ENCODE measurements around the gene SIGLEC14.
"Not testable (repeated sequence)": the region's sequence is repeated elsewhere in the genome, so short reads cannot be mapped to it uniquely, and the experiment has no call there.

SIGLEC14 gene

GRCh38 chr19:51646730-51647129, at the start of gene SIGLEC14:
Gene SIGLEC14, minus strand, starts transcription at chr19:51646825. Its CDS starts 66 bp downstream, at chr19:51646759.
- not testable (repeated sequence) for DNase-seq (ENCODE audit: low read depth); H3K4me3 ChIP-seq (ENCODE audit: low read depth, low read length)

- no peak overlapping the region for H3K4me3 ChIP-seq (ENCODE audit: low read depth, low read length)
- no peak for TF ChIP-seq CTCF (IDR thresholded peaks at IDR 0.05; ENCODE audit: control insufficient read depth, extremely low read depth, insufficient read depth)
- no peak for DNase-seq (ENCODE audit: low read depth)
Measured at GRCh38 chr19:51695702-51696315, 49.2 kb upstream of the SIGLEC14 start.

- no peak for TF ChIP-seq CTCF (IDR thresholded peaks at IDR 0.05; ENCODE audit: control insufficient read depth, extremely low read depth, insufficient read depth)
- DNase-seq (ENCODE audit: low read depth): no peak
- H3K4me3 ChIP-seq (ENCODE audit: low read depth, low read length): no peak overlapping the region
Measured at GRCh38 chr19:51695088-51695487, 48.5 kb upstream of the SIGLEC14 start.

- no peak for DNase-seq (ENCODE audit: low read depth)
- no peak overlapping the region for H3K4me3 ChIP-seq (ENCODE audit: low read depth, low read length)
- TF ChIP-seq CTCF (IDR thresholded peaks at IDR 0.05; ENCODE audit: control insufficient read depth, extremely low read depth, insufficient read depth): no peak
Measured at GRCh38 chr19:51694318-51695085, 47.9 kb upstream of the SIGLEC14 start.

- H3K4me3 ChIP-seq (ENCODE audit: low read depth, low read length): no peak overlapping the region
Measured at GRCh38 chr19:51693819-51694218, 47.2 kb upstream of the SIGLEC14 start.

GRCh38 chr19:51693260-51693659, 46.6 kb upstream of the SIGLEC14 start, which contains the start of gene SPACA6:
Gene SPACA6, plus strand, starts transcription at chr19:51693330. Its CDS starts 197 bp downstream, at chr19:51693527.
- no peak for TF ChIP-seq CTCF (IDR thresholded peaks at IDR 0.05; ENCODE audit: control insufficient read depth, extremely low read depth, insufficient read depth)
- H3K4me3 ChIP-seq (ENCODE audit: low read depth, low read length): no peak within 1 kb of the TSS
- DNase-seq (ENCODE audit: low read depth): no peak

More at GRCh38 chr19:51693819-51694218, 47.2 kb upstream of the SIGLEC14 start:
- TF ChIP-seq CTCF (IDR thresholded peaks at IDR 0.05; ENCODE audit: control insufficient read depth, extremely low read depth, insufficient read depth): no peak
- DNase-seq (ENCODE audit: low read depth): no peak

- no peak for TF ChIP-seq CTCF (IDR thresholded peaks at IDR 0.05; ENCODE audit: control insufficient read depth, extremely low read depth, insufficient read depth)
- no peak overlapping the region for H3K4me3 ChIP-seq (ENCODE audit: low read depth, low read length)
- no peak for DNase-seq (ENCODE audit: low read depth)
Measured at GRCh38 chr19:51692468-51692867, 45.8 kb upstream of the SIGLEC14 start.

Measured in LNCaP clone FGC (cell line).